Measurements from ENCODE around the gene PELO.

PELO gene

DNA sequence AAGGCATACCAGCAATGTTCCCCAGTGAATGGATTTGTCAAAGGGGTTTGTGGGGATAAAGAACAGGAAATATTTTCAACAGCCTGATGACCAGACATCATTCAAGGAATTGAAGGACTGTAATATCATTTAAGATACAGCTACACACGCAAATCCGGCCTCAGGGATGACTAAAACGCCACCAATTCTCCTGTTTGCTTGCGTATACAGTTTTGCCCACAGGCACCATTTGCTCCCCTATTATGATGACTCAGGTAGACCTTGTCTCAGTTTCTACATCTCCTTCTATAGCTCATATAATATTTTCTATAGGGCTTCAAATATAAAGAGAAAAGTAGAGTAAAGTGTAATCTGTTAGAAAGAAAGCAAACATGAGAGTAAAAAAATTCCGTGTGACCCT lies 29.7 kb upstream of the PELO start:
- Histone ChIP-seq H3K9me3 (ENCODE audit: control insufficient read depth, insufficient read depth, low read depth, low read length) (no peaks in the 10 kb centered on the region), H3K27ac (ENCODE audit: extremely low read depth, low read depth, low read length) (no peak overlapping the region), H3K4me1 (ENCODE audit: control insufficient read depth, insufficient read depth, low read length) (no peaks in the 10 kb centered on the region), H3K4me3 (ENCODE audit: low read depth, low read length) (no peak overlapping the region), H3K36me3 (ENCODE audit: control insufficient read depth in 2 of 2, insufficient read depth in 1 of 2, low read length in 2 of 2) (no peaks in the 10 kb centered on the region)
- CTCF ChIA-PET = interaction anchor here (0.5 to 1.4 kb wide), 2 partner anchors 64 to 106 kb away, joined by 3 read pairs; no protein-coding TSS in a partner anchor
- TF ChIP-seq, protein P1, sequence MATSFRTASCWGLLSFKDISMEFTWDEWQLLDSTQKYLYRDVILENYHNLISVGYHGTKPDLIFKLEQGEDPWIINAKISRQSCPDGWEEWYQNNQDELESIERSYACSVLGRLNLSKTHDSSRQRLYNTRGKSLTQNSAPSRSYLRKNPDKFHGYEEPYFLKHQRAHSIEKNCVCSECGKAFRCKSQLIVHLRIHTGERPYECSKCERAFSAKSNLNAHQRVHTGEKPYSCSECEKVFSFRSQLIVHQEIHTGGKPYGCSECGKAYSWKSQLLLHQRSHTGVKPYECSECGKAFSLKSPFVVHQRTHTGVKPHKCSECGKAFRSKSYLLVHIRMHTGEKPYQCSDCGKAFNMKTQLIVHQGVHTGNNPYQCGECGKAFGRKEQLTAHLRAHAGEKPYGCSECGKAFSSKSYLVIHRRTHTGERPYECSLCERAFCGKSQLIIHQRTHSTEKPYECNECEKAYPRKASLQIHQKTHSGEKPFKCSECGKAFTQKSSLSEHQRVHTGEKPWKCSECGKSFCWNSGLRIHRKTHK (tag by site-specific recombination; IDR thresholded peaks at IDR 0.05) = no peak
- TF ChIP-seq ZNF621 (tag by site-specific recombination; IDR thresholded peaks at IDR 0.05) (no peak), ZNF76 (tag by site-specific recombination; IDR thresholded peaks at IDR 0.05; ENCODE audit: borderline replicate concordance, low read depth) (no peak)
- TF ChIP-seq, protein P2, sequence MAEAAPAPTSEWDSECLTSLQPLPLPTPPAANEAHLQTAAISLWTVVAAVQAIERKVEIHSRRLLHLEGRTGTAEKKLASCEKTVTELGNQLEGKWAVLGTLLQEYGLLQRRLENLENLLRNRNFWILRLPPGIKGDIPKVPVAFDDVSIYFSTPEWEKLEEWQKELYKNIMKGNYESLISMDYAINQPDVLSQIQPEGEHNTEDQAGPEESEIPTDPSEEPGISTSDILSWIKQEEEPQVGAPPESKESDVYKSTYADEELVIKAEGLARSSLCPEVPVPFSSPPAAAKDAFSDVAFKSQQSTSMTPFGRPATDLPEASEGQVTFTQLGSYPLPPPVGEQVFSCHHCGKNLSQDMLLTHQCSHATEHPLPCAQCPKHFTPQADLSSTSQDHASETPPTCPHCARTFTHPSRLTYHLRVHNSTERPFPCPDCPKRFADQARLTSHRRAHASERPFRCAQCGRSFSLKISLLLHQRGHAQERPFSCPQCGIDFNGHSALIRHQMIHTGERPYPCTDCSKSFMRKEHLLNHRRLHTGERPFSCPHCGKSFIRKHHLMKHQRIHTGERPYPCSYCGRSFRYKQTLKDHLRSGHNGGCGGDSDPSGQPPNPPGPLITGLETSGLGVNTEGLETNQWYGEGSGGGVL (tag by site-specific recombination; IDR thresholded peaks at IDR 0.05) = no peak
- TF ChIP-seq, protein P3, sequence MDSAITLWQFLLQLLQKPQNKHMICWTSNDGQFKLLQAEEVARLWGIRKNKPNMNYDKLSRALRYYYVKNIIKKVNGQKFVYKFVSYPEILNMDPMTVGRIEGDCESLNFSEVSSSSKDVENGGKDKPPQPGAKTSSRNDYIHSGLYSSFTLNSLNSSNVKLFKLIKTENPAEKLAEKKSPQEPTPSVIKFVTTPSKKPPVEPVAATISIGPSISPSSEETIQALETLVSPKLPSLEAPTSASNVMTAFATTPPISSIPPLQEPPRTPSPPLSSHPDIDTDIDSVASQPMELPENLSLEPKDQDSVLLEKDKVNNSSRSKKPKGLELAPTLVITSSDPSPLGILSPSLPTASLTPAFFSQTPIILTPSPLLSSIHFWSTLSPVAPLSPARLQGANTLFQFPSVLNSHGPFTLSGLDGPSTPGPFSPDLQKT (IDR thresholded peaks at IDR 0.05; ENCODE audit: borderline replicate concordance, low read depth, low read length) = no peak
- POLR2A ChIA-PET = no interaction called here

DNA sequence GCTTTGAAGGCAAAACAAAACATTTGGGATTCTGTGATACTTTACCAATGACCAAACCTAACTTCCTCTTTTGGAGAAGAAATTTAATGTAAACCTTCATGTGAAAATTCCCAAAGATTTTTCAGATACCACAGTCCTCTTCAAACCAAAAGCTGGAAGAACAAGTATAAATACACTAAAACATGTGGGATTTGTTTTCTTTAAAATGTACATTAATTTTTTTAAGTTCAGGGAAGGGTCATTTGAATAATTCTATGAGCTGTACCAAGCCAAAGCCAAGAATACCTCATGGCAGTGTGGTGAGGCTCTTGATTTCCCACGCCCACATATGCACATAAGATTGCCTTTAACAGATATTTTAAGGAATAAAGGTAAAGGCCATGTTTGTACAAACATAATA lies 28.4 kb upstream of the PELO start:
- H3K27ac ChIP-seq (ENCODE audit: extremely low read depth, low read depth, low read length) = no peak overlapping the region
- ChIA-PET POLR2A (no interaction called here), CTCF (interaction anchor here (0.6 to 0.8 kb wide), 2 partner anchors 16 to 100 kb away, joined by 3 read pairs; no protein-coding TSS in a partner anchor)
- no peak overlapping the region for H3K4me3 ChIP-seq (ENCODE audit: low read depth, low read length)
- H3K36me3 ChIP-seq (ENCODE audit: control insufficient read depth in 2 of 2, insufficient read depth in 1 of 2, low read length in 2 of 2) = no peaks in the 10 kb centered on the region
- H3K9me3 ChIP-seq (ENCODE audit: control insufficient read depth, insufficient read depth, low read depth, low read length) = no peaks in the 10 kb centered on the region
- TF ChIP-seq ZNF830 (tag by site-specific recombination; IDR thresholded peaks at IDR 0.05; ENCODE audit: low read depth) = no peak
- TF ChIP-seq, protein P4, sequence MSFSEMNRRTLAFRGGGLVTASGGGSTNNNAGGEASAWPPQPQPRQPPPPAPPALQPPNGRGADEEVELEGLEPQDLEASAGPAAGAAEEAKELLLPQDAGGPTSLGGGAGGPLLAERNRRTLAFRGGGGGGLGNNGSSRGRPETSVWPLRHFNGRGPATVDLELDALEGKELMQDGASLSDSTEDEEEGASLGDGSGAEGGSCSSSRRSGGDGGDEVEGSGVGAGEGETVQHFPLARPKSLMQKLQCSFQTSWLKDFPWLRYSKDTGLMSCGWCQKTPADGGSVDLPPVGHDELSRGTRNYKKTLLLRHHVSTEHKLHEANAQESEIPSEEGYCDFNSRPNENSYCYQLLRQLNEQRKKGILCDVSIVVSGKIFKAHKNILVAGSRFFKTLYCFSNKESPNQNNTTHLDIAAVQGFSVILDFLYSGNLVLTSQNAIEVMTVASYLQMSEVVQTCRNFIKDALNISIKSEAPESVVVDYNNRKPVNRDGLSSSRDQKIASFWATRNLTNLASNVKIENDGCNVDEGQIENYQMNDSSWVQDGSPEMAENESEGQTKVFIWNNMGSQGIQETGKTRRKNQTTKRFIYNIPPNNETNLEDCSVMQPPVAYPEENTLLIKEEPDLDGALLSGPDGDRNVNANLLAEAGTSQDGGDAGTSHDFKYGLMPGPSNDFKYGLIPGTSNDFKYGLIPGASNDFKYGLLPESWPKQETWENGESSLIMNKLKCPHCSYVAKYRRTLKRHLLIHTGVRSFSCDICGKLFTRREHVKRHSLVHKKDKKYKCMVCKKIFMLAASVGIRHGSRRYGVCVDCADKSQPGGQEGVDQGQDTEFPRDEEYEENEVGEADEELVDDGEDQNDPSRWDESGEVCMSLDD (tag by site-specific recombination; IDR thresholded peaks at IDR 0.05) = no peak
- no peak for TF ChIP-seq TRIM28 (IDR thresholded peaks at IDR 0.05; ENCODE audit: borderline replicate concordance, low read length)
- no peaks in the 10 kb centered on the region for H3K4me1 ChIP-seq (ENCODE audit: control insufficient read depth, insufficient read depth, low read length)

DNA sequence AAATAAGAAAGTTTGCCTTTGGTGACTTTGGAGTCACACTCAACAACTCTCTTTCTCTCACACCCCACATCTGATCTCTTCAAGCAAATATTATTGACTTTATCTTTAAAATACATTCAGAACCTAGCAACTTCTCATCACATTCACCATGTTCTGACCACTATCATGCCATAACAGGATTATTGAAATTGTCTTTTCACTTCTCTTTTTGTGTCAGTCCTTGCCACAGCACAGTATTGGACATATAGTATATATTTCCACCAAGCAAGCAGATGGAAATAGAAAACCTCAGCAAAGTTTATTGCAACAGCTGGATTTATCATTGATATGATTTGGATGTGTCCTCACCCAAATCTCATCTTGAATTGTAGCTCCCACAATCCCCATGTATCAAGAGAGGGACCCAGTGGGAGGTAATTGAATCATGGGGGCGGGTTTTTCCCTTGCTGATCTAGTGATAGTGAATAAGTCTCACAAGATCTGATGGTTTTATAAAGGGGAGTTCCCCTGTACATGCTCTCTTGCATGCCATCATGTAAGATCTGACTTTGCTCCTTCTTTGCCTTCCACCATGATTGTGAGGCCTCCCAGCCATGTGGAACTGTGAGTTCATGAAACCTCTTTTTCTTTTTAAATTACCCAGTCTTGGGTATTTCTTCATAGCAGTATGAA lies 26.9 kb upstream of the PELO start:
- ChIA-PET CTCF (no interaction called here), POLR2A (no interaction called here)
- H3K4me1 ChIP-seq (ENCODE audit: control insufficient read depth, insufficient read depth, low read length) = no peaks in the 10 kb centered on the region
- no peaks in the 10 kb centered on the region for H3K9me3 ChIP-seq (ENCODE audit: control insufficient read depth, insufficient read depth, low read depth, low read length)
- H3K36me3 ChIP-seq (ENCODE audit: control insufficient read depth in 2 of 2, insufficient read depth in 1 of 2, low read length in 2 of 2) = no peaks in the 10 kb centered on the region
- TF ChIP-seq OVOL3 (tag by site-specific recombination; IDR thresholded peaks at IDR 0.05) (no peak), ZNF16 (tag by site-specific recombination; IDR thresholded peaks at IDR 0.05; ENCODE audit: low read depth) (no peak)
- TF ChIP-seq, protein P5, sequence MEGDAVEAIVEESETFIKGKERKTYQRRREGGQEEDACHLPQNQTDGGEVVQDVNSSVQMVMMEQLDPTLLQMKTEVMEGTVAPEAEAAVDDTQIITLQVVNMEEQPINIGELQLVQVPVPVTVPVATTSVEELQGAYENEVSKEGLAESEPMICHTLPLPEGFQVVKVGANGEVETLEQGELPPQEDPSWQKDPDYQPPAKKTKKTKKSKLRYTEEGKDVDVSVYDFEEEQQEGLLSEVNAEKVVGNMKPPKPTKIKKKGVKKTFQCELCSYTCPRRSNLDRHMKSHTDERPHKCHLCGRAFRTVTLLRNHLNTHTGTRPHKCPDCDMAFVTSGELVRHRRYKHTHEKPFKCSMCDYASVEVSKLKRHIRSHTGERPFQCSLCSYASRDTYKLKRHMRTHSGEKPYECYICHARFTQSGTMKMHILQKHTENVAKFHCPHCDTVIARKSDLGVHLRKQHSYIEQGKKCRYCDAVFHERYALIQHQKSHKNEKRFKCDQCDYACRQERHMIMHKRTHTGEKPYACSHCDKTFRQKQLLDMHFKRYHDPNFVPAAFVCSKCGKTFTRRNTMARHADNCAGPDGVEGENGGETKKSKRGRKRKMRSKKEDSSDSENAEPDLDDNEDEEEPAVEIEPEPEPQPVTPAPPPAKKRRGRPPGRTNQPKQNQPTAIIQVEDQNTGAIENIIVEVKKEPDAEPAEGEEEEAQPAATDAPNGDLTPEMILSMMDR (tag by site-specific recombination; IDR thresholded peaks at IDR 0.05) = no peak
- TF ChIP-seq, protein P6, sequence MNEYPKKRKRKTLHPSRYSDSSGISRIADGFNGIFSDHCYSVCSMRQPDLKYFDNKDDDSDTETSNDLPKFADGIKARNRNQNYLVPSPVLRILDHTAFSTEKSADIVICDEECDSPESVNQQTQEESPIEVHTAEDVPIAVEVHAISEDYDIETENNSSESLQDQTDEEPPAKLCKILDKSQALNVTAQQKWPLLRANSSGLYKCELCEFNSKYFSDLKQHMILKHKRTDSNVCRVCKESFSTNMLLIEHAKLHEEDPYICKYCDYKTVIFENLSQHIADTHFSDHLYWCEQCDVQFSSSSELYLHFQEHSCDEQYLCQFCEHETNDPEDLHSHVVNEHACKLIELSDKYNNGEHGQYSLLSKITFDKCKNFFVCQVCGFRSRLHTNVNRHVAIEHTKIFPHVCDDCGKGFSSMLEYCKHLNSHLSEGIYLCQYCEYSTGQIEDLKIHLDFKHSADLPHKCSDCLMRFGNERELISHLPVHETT (tag by site-specific recombination; IDR thresholded peaks at IDR 0.05) = no peak
- H3K4me3 ChIP-seq (ENCODE audit: low read depth, low read length) = no peak overlapping the region
- no peak overlapping the region for H3K27ac ChIP-seq (ENCODE audit: extremely low read depth, low read depth, low read length)

All from HEK293 (cell line).